ENCODE measurements around the gene MYH9. TPM values are rescaled to one million over a fixed set of nuclear protein-coding genes. Genes with fewer than 3 reads are reported as not detected.
A peak's percentile ranks its signal among the peaks of the same experiment; 100 is the strongest.
"Not testable (repeated sequence)": the region's sequence is repeated elsewhere in the genome, so short reads cannot be mapped to it uniquely, and the experiment has no call there.

MYH9 gene
- total RNA-seq, 1 experiment from 2014 or later, result 117 TPM

DNA sequence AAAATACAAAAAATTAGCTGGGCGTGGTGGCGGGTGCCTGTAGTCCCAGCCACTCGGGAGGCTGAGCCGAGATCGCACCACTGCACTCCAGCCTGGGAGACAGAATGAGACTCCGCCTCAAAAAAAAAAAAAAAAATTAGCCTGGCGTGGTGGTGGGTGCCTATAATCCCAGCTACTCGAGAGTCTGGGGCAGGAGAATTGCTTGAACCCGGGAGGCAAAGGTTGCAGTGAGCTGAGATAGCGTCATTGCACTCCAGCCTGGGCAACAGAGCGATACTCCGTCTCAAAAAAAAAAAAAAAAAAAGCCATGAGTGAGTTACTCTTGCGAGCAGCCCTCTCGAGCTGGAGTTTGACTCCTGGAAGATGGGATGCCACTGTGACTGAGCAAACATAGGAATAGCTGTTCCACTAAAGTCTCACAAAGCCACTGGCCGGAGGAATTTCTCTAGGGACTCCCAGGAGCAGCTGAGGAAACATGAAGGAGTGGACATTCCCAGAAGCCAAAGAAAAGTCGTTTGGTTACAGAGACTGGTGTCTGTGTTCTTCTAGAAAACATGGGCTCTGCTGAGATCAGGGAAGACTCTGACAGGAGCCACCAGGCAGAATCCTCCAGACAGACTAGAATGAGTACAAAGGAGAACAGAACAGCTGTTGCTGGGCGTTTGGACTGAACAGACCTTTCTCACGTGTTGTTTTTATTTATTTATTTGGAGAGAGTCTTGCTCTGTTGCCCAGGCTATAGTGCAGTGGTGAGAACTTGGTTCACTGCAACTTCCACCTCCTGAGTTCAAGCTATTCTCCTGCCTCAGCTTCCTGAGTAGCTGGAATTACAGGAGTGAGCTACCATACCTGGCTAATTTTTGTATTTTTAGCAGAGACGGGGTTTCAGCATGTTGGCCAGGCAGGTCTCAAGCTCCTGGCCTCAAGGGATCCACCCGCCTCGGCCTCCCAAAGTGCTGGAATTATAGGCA is 32.4 kb upstream of the MYH9 start:
- Histone ChIP-seq H3K27me3 (ENCODE audit: control insufficient read depth, insufficient read depth, low read length) (no peaks in the 10 kb centered on the region), H3K4me3 (ENCODE audit: insufficient read depth, low read depth, low read length) (no peak overlapping the region), H3K36me3 (replicated peaks; ENCODE audit: control insufficient read depth, insufficient read depth, low read length) (no peaks in the 10 kb centered on the region)
- DNase-seq, result peak; percentile 10

DNA sequence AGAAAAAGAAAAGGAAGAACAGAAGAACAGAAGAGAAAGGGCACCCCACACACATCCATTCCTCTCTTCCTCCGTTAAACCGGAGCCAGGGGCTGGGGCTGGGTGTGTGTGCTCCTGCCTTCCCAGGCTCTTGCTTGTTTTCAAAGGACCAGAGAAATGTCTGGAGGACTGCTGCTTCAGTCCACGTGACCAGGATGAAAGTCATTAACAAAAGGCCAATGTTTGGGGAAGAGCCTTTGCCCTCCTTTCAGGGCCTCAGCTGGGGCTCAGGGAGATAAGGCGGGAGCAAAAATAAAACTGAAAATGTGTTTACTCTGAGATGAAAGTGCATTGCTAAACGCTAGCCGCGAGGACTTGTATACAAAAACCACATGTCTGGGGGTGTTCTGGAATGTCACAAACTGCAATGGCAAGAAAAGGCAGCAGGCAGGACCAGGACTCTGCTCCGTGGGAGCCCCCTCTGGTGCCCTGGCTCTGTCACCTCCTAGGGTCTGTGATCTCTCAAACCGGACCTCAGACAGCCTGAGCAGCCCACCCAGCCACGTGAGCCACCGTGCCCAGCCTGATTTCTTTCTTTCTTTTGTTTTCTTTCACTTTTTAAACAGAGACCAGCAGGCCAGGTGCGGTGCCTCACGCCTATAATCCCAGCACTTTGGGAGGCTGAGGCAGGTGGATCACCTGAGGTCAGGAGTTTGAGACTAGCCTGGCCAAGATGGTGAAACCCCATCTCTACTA is 31.6 kb upstream of the MYH9 start:
- Histone ChIP-seq H3K4me3 (ENCODE audit: insufficient read depth, low read depth, low read length) (no peak overlapping the region), H3K27me3 (ENCODE audit: control insufficient read depth, insufficient read depth, low read length) (no peaks in the 10 kb centered on the region), H3K36me3 (replicated peaks; ENCODE audit: control insufficient read depth, insufficient read depth, low read length) (no peaks in the 10 kb centered on the region)
- DNase-seq, result peak; percentile 66

DNA sequence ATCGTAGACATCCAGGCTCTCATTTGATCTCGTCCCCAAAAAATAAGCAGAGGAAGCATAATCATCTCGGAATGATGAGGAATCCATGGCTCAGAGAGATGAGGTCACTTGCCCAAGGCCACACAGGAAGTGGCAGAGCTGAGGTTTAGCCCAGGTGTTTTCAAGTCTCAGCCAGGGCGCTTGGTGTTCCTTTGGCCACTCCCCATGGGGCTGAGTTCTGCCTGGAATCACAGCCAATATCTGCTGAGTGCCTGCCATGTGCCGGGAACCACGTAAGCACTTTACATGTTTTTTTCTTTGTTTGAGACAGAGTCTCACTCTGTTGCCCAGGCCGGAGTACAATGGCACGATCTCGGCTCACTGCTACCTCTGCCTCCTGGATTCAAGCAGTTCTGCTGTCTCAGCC is 29.5 kb upstream of the MYH9 start:
- H3K4me3 ChIP-seq (ENCODE audit: insufficient read depth, low read depth, low read length), result no peak overlapping the region
- no peaks in the 10 kb centered on the region for H3K36me3 ChIP-seq (replicated peaks; ENCODE audit: control insufficient read depth, insufficient read depth, low read length)
- DNase-seq, result peak; percentile 13
- no peaks in the 10 kb centered on the region for H3K27me3 ChIP-seq (ENCODE audit: control insufficient read depth, insufficient read depth, low read length)

DNA sequence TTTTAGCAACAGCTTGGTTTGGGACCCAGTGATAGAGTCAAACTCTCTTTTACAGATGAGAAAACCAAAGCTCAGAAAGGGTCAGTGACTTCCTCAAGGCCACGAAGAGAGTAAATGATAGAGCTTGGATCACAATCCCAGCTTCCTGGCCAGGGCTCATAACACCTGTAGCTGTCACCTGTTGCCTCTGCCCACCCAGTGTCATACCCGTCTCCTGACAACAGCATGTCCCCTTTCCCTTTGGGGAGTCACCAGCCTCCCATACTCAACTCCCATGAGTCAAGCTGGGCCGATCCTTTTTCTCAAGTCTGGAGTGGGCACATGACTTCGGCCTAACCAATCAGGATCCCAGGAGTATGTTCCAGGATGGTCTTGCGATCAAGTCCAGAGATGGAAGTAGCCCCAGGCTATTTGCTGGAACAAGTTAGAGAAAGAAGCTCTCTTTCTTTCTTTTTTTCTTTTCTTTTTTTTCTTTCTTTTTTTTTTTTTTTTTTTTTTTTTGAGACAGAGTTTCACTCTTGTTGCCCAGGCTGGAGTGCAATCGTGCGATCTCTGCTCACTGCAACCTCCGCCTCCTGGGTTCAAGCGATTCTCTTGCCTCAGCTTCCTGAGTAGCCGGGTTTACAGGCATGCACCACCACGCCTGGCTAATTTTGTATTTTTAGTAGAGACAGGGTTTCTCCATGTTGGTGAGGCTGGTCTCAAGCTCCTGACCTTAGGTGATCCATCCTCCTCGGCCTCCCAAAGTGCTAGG is 27.8 kb upstream of the MYH9 start:
- Histone ChIP-seq H3K36me3 (replicated peaks; ENCODE audit: control insufficient read depth, insufficient read depth, low read length) (no peaks in the 10 kb centered on the region), H3K4me3 (ENCODE audit: insufficient read depth, low read depth, low read length) (no peak overlapping the region), H3K27me3 (ENCODE audit: control insufficient read depth, insufficient read depth, low read length) (no peaks in the 10 kb centered on the region)
- peak; percentile 27 for DNase-seq

DNA sequence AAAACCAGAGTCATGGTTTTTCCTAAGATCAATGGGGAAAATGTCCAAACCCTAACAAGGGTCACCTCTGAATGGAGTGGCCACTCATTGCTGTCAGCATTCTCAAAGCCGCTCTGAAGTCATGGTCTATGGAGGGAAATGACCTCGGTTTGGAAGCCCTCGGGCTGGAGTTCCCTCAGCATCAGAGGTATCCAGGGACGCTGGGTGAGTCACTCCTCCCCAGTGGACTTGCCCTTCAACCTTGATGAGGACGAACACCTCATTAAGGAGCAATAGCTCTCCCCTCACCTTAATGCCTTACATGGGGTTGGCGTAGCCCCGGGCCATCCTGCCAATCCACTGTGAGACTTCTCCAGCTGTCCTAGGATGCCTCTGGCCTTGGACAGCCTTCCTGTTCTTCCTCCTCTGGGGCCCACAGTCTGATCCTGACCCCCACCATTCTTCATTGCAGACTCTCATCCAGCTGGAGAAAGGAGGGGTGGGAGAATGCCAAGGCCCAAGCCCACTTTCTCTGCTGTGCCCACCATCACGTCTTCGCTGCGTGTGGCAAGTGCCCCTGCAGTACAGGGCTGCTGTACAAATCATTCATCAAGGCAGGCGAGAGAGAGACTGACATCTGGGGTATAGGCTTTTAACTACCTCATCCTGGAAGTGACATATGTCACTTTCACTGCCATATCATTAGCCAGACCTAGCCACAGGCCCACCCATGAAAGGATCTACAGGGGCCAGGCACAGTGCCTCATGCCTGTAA is 25.4 kb upstream of the MYH9 start:
- H3K27me3 ChIP-seq (ENCODE audit: control insufficient read depth, insufficient read depth, low read length), result no peaks in the 10 kb centered on the region
- no peak overlapping the region for H3K4me3 ChIP-seq (ENCODE audit: insufficient read depth, low read depth, low read length)
- DNase-seq, result peak; percentile 10
- no peaks in the 10 kb centered on the region for H3K36me3 ChIP-seq (replicated peaks; ENCODE audit: control insufficient read depth, insufficient read depth, low read length)

DNA sequence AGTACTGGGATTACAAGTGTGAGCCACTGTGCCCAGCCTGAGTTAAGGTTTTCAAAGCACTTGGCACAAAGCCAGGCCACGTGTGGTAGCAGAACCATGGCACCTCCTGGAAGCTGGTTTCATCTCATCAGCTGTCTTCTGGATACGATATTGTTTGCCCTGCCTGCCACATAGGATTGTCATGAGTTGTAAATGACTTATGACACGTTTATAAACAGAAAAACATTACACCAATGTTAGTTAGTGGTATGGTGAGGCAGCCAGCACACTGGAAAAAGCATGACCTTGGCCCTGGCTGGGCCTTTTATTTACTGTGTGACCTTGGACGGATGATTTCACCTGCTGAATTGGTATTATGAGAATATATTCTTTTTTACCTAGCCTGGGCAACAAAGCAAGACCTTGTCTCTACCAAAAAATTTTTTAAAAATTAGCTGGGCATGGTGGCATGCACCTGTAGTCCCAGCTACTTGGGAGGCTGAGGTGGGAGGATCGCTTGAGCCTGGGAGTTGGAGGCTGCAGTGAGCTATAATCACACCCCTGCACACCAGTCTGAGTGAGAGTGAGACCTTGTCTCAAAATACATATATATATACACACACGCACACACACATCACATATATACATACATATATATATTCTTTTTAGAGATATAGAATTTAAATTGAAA is 24.0 kb upstream of the MYH9 start:
- Histone ChIP-seq H3K36me3 (replicated peaks; ENCODE audit: control insufficient read depth, insufficient read depth, low read length) (no peaks in the 10 kb centered on the region), H3K27me3 (ENCODE audit: control insufficient read depth, insufficient read depth, low read length) (no peaks in the 10 kb centered on the region), H3K4me3 (ENCODE audit: insufficient read depth, low read depth, low read length) (no peak overlapping the region)
- no peak for DNase-seq

DNA sequence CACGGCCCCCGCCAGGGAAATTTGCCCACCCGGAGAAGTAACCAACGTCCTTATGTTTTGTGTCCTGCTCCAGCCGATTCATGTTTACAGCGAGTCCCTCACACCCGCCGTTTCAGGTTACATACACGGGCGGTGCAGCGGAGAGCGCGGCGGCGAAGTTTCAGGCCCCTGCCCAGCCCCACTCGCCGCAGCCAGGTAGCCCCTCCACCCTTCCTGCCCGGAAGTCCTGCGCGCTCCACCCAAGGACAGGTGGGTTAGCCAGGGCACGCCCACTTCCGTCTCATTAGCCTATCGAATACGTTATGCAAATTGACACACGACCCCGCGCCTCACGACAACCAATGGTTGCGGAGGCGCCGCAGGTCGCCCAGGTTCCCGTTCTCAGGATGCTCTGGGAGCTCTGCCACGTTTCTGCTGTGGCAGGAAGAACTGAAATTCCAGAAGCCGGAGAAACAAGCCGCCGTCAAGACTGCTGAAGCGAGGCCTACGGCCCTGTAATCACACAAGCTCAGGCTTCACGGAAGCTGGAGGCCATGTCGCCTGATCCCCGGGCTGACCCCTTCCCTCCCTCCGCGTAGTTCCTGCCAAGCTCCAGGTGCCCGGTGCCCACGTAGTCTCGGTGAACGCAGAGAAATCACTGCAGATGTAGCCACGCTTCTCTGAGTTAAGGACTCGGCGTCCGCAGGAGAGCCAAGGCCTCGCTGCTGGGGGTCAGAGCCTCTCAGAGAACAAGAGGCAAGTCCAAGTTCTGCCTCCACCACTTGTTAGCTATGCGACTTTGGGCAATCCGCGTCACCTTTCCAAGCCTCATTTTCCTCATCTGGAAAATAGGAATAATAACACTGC is 22.4 kb upstream of the MYH9 start:
- DNase-seq, result peak; percentile 98
- Histone ChIP-seq H3K27me3 (ENCODE audit: control insufficient read depth, insufficient read depth, low read length) (no peaks in the 10 kb centered on the region), H3K4me3 (ENCODE audit: insufficient read depth, low read depth, low read length) (peak overlapping the region; percentile 65), H3K36me3 (replicated peaks; ENCODE audit: control insufficient read depth, insufficient read depth, low read length) (no peaks in the 10 kb centered on the region)

DNA sequence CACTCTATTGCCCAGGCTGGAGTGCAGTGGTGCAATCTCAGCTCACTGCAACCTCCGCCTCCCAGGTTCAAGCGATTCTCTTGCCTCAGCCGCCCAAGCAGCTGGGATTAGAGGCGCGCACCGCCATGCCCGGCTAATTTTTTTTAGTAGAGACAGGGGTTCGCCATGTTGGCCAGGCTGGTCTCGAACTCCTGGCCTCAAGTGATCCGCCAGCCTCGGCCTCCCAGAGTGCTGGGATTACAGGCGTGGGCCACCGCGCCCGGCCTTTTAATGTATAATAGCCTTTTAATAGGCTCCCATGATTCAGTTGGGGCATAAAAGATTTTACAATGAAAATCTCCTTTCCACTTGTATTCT is 21.8 kb upstream of the MYH9 start:
- peak overlapping the region; percentile 45 for H3K4me3 ChIP-seq (ENCODE audit: insufficient read depth, low read depth, low read length)
- H3K27me3 ChIP-seq (ENCODE audit: control insufficient read depth, insufficient read depth, low read length); DNase-seq: not testable (repeated sequence)

DNA sequence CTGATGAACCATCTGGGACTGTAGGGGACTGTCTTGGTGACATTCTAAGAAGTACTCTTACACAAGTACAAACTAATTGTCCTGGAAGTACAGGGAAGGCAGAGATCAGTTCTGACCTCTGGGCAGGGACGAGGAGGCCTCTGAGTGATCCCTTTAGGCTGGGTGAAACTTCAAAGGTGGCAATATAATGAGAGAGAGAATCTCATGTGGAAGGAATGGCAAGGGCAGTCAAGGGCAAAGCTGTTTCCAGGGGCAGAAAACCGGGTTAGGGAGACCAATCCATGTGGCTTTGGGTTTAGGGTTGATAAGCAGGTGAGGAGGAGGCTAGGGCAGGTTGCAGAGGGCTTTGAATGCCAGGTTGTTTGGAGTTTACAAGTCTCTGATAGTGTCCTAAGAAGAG is 21.3 kb upstream of the MYH9 start:
- Histone ChIP-seq H3K27me3 (ENCODE audit: control insufficient read depth, insufficient read depth, low read length) (no peaks in the 10 kb centered on the region), H3K4me3 (ENCODE audit: insufficient read depth, low read depth, low read length) (no peak overlapping the region), H3K36me3 (replicated peaks; ENCODE audit: control insufficient read depth, insufficient read depth, low read length) (no peaks in the 10 kb centered on the region)
- peak; percentile 19 for DNase-seq

More for the DNA sequence above, 21.8 kb upstream of the MYH9 start:
- not testable (repeated sequence) for H3K36me3 ChIP-seq (replicated peaks; ENCODE audit: control insufficient read depth, insufficient read depth, low read length)

DNA sequence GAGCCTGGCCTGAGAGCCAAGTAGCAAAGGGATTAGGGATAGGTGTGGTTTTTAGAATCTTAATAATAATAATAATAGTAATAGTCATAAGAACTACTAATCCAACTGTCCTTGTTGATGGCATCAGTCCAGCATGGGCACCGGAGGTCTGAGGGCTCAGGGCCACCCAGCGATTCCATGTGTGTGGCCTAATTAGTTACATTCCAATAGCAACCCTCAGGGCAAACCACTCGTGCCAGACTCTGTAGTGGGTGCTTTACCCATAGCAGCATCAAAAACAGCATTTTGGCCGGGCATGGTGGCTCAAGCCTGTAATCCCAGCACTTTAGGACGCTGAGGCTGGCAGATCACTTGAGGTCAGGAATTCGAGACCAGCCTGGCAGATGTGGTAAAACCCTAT is 19.0 kb upstream of the MYH9 start:
- Histone ChIP-seq H3K4me3 (ENCODE audit: insufficient read depth, low read depth, low read length) (no peak overlapping the region), H3K36me3 (replicated peaks; ENCODE audit: control insufficient read depth, insufficient read depth, low read length) (no peaks in the 10 kb centered on the region), H3K27me3 (ENCODE audit: control insufficient read depth, insufficient read depth, low read length) (no peaks in the 10 kb centered on the region)
- no peak for DNase-seq

DNA sequence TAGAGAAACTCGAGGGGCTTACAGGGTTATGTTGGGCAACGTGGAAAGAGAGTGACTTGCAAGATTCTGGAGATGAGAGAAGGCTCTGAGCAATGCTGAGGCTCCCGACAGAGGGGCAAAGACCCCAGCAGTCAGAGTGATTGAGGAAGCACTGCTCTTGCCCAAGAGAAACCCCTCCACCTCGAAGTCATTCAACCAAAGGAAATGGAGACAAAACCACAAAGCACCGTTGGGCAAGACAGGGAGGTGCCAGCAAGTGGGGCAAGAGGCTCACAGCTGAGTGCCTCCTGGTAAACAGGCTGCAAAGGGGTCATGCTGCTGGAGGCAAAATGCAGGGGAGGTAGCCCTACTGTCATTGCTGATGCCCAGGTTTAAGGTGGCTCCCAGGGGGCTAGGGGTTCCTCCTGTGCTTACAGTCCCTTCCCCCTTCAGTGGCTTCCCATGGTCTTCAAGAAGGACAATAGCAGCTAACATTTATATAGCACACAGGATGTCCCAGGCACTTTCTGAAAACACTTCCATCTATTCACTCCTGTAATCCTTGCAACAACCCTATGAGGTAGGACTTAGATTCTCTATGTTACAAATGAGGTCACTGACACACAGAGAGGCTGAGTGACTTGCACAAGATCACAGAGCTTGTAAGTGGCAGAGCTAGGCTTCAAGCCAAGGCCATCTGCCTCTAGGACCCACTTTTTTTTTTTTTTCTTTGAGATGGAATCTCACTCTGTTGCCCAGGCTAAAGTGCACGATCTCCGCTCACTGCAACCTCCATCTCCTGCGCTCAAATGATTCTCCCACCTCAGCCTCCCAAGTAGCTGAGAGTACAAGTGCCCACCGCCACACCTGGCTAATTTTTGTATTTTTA is 18.1 kb upstream of the MYH9 start:
- Histone ChIP-seq H3K4me3 (ENCODE audit: insufficient read depth, low read depth, low read length) (no peak overlapping the region), H3K36me3 (replicated peaks; ENCODE audit: control insufficient read depth, insufficient read depth, low read length) (no peaks in the 10 kb centered on the region), H3K27me3 (ENCODE audit: control insufficient read depth, insufficient read depth, low read length) (no peaks in the 10 kb centered on the region)
- DNase-seq, result peak; percentile 21

DNA sequence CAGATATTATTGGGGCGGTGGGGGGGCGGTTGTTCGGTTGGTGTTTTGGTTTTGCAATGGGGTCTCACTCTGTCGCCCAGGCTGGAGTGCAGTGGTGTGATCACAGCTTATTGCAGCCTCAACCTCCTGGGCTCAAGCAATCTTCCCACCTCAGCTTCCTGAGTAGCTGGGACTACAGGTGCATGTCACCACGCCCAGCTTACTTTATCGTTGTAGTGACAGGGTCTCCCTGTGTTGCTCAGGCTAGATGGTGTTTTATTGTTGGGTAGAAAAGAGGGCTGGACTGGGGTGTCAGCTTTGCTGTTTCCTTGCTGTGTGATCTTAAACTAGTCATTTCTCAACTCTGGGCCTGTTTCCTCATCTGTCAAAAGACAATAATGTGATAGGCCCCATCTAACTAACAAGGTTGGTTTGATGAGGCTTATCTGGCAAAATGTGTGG is 17.5 kb upstream of the MYH9 start:
- Histone ChIP-seq H3K4me3 (ENCODE audit: insufficient read depth, low read depth, low read length) (no peak overlapping the region), H3K27me3 (ENCODE audit: control insufficient read depth, insufficient read depth, low read length) (no peaks in the 10 kb centered on the region), H3K36me3 (replicated peaks; ENCODE audit: control insufficient read depth, insufficient read depth, low read length) (no peaks in the 10 kb centered on the region)
- no peak for DNase-seq
